SW480 (cell line): ENCODE measurements around the gene E2F8.

ENCODE experiments used
- DNase-seq: peaks from one replicate; pipeline ENCODE4 v3.0.0-alpha.2; 2016; ENCODE audit warnings: low spot score

Gene E2F8

GRCh38 chr11:19253153-19253745 lies 12.5 kb upstream of the E2F8 start:
- DNase-seq, result no peak

DNA sequence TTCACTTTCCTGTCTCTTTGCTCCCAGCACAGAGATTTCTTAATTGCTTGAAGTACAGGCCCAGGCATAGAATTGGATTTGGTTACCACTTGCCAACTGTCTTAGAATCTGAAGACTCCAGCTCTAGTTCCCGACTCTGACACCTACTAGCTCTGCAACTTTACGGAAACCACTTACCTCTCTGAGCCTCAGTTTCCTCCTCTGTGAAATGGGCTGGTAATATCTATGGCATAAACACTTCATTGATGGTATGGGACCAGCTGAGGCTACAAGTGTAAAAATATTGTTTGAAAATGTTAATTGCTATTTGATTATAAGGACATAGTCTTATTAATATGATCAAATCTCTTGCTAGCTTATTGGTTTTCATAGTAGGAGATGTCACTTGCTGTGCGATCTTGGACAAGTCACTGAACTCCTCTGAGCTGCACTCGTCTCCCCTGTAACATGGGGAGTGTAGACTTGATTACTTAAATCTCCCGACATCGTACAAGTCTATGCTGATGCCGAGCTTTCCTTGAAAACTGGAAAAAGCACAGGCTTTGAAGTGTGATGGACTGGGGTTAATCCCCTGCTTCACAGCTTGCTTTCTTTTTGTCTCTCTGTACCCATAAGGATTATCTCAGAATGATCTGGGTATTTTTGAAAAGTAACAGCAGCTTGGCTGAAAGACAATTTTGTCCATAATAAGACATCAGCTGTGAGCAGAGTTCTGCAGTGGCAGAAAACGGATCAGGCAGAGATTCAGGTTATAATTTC lies 11.8 kb upstream of the E2F8 start:
- no peak for DNase-seq

DNA sequence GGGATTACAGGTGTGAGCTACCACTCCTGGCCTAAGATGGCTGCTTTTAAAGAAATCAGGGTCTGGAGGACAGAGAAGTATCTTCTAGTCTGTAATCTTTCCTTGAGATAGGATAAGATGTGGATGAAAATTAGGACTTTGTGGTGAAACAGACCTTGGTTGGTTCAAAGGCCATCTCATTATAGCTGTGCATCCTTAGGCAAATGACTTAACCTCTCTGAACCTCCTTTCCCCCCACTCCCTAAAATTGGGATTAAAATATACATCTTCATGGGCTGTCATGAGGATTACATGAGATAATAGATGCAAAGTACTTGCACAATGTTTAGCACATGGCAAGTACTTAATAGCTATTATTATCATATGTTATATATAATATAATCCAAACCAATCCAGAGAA lies 10.8 kb upstream of the E2F8 start:
- no peak for DNase-seq

GRCh38 chr11:19246816-19247215 lies 6.1 kb upstream of the E2F8 start:
- no peak for DNase-seq

- DNase-seq, result no peak
Measured at GRCh38 chr11:19245351-19245750, 4.6 kb upstream of the E2F8 start.

- no peak for DNase-seq
Measured at GRCh38 chr11:19244621-19245020, 3.9 kb upstream of the E2F8 start.

DNA sequence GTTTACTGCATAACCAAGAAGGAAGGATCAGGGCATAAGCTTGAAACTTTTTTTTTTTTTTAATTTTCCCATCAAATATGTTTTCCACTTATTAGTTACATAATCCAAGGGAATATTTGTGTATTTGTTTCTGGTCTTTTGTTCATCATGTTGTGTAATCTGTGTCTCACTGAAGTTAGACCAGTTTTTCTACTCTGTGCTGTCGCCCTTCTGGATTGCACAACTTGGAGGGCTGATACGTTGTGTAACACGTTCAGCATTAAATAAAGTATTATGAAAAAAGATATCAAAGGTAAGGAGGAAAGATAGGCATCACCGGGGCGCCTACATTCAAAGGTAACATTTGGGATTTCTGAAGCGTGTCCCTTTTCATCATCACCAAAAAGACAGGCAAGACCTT lies 3.3 kb upstream of the E2F8 start:
- DNase-seq, result no peak

- no peak for DNase-seq
Measured at GRCh38 chr11:19243613-19244012, 2.9 kb upstream of the E2F8 start.

DNA sequence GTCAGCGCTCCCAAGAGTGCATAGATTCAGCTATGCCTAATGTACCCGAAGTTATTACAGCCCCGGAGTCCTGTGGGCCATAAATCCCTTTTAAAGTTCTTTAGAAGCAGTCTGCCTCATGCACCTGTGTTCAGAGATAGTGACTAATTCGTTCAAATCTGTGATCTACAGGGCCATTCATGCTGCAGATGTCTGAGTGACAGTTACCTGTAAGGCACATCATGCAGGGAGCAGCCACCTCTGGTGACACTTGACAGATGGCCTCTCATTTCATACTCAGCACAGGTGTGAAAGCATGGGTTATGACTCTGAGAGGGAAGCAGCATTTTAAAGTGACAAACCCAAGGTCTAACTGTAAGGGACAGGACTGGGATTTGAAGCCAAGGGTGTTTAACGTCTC lies 2.4 kb upstream of the E2F8 start:
- no peak for DNase-seq

- DNase-seq, result no peak
Measured at GRCh38 chr11:19242179-19242932, 1.6 kb upstream of the E2F8 start.

DNA sequence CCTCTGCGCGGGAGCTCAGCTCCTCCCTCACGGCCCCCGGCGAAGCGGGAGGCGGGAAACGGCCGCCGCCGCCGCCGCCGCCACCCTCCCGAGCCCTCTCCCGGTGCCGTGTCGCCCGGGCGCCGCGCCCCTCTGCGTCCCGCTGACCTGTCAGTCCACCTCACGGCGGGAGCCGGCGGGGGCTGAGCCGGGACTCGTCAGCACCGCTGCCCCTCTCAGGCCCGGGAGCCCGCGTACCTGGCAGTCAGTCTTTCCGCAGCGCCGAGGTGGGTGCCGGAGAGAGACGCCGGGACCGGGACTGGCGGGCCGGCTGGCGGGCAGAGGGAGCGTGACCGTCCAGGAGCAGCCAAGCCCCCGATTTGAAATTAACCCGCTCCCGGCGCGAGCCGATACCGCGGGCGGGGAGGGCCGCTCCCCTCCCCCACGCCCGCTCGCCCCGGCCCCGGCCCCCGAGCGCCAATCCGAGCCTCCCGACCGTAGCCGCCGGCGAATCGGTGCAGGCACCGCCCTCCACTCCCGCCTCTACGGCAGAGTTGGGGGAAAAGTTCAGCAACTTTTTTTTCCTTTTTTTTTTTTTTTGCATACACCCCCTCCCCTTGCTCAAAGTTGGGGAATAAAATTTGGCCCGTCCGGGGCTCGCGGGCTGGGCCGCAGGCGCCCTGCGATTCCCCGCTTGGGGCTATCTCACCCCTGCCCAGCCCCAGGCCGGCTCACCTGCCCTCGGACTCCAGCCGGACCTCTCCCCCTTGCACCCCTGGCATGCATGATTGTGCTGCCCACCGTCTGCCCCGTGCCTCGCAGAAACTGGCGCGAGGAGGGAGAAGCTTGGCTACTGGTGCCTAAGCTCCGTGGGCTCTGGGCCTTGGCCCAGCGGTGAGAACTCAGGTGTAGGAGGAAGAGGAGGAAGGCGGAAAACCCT lies 774 bp upstream of the E2F8 start:
- peak; percentile 27 for DNase-seq

GRCh38 chr11:19239039-19239438 lies 1.7 kb downstream of the E2F8 start:
- no peak for DNase-seq

DNA sequence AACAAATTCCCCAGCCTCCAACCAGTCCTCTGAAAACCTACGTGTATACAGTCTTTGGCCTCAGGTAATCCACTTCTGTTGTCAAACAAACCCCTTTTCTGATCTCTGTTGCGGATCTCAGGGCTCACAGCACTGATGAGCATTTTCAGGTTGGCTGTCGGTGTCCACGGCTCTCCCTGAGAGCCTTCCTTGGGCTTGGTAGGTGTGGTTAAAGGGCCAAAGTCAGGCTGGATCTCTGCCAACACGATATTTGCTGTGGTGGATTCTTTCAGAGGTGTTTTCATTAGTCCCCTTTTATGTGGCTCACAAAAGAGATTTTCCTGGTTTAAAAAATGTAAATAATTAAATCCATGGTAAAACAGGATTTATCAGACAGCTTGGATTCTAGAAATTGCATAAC lies 2.9 kb downstream of the E2F8 start:
- DNase-seq, result peak; percentile 55

- no peak for DNase-seq
Measured at GRCh38 chr11:19237381-19237780, 3.4 kb downstream of the E2F8 start.

DNA sequence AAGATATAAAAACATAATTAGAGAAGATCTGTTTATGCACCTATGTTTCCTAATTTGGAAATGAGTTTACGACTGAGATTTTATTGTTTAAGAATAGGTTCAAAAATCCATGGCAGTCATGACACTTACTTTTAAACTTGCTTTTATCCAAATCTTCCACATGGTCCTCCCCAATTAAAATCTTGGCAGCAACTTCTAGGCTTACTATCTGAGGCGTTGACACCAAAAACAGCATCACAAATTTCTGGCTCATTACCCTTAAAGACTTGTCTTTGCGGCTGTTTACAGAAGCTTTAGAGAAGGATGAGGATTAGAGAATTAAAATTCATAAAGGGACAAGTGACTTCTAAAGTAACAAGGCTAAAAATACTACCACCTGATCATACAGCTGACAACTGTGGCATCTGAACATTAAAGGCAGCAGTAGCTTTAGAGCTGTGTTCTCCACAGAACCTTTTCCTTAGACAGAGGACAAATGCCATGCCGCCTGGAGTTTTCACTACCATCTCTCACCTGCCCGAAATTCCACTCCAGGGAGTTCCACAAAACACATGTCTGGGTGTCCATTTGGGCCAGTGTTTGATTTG lies 6.4 kb downstream of the E2F8 start:
- no peak for DNase-seq

- DNase-seq, result peak; percentile 44
Measured at GRCh38 chr11:19232910-19233503, 7.7 kb downstream of the E2F8 start.

- no peak for DNase-seq
Measured at GRCh38 chr11:19229671-19230070, 11.1 kb downstream of the E2F8 start.

- DNase-seq, result no peak
Measured at GRCh38 chr11:19228968-19229367, 11.8 kb downstream of the E2F8 start.

DNA sequence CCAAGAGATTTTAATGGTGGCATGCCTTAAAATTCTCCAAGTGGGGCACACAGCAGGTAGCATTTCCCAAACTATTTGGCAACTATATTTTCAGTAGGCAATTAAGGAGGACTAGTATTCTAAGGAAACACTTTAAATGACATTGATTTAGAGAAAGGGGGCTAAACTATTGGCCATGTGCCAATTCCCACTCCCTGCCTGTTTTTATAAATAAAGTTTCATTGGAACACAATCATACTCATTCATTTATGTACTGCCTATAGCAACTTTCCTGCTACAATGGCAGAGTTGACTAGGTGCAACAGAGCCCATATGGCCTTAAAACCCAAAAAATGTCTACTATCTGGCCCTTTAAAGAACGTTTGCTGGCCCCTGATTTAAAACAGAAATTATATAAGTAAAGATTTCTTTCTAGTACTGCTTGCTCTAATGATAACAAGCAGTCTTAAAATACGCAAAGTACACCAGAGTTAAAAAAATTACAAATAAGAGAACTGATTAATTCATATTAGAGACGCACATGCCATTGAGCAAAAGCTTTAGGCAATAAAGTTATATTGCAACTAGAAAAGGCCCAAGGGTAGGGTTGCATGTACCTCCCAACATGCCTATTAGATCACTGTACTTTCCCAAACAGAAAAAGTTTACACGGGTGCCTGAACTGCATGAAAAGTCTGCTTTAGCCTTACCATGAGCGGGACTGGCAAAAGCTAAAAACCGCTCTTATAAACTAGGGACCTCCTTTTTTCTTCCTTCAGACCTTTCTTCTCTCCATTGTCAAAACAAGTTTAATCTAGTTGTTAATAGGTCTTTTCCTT lies 14.2 kb downstream of the E2F8 start:
- DNase-seq, result no peak

GRCh38 chr11:19225581-19225980 lies 15.2 kb downstream of the E2F8 start:
- DNase-seq, result no peak

DNA sequence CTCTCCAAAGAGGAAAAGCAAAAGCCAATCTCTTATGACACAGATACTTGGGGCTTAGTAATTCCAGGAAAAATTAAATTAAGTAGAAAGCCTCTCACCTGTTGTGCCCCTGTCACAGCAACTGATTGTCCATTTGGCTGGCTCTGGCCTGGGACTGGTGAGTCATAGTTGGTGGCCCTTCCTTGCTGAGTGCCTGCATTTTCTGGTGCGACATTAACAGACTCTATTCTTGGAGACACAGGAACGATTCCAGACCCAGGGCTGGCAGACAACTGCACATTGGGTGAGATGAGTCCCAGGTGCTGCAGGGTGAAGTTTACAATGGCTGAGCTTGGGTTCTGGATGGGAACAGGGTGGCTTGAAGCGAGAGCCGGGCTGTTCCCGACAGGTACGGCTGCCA lies 15.6 kb downstream of the E2F8 start:
- DNase-seq, result no peak
